HG02970 (cell line): ENCODE data around the gene TIAM2.
"Not testable (repeated sequence)": the region's sequence is repeated elsewhere in the genome, so short reads cannot be mapped to it uniquely, and the experiment has no call there.

Experiments used
- ATAC-seq: cut with Tn5 transposase; IDR thresholded peaks from one replicate; pipeline ENCODE4 v1.9.1; 2021; ENCODE audit warnings: mild to moderate bottlenecking, moderate library complexity, moderate number of reproducible peaks; ENCODE audit not compliant: unreplicated experiment, low FRiP score

The TIAM2 gene

GRCh38 chr6:155219858-155220301 is 224.8 kb downstream of the TIAM2 start:
- no peak for ATAC-seq

DNA sequence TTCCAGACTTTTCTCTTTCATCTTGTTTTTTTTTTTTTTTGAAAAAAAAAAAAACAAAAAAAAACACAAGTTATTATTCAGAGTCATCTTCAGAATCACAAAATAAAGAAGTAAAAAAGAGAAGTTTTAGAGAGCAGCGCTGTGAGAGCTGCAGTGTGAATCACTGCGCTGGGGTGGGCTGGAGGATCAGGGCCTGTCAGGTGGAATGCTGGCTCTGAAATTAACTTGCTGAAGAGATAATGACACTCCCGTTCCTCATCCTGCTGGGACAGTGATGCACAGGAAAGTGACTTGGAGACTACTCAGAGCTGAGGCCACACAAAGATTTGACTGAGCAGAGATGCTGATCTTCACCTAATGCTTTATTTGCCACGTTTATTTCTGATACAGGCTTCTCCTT is 226.0 kb downstream of the TIAM2 start:
- ATAC-seq, result no peak

- ATAC-seq, result no peak
Measured at GRCh38 chr6:155222506-155222905, 227.4 kb downstream of the TIAM2 start.

DNA sequence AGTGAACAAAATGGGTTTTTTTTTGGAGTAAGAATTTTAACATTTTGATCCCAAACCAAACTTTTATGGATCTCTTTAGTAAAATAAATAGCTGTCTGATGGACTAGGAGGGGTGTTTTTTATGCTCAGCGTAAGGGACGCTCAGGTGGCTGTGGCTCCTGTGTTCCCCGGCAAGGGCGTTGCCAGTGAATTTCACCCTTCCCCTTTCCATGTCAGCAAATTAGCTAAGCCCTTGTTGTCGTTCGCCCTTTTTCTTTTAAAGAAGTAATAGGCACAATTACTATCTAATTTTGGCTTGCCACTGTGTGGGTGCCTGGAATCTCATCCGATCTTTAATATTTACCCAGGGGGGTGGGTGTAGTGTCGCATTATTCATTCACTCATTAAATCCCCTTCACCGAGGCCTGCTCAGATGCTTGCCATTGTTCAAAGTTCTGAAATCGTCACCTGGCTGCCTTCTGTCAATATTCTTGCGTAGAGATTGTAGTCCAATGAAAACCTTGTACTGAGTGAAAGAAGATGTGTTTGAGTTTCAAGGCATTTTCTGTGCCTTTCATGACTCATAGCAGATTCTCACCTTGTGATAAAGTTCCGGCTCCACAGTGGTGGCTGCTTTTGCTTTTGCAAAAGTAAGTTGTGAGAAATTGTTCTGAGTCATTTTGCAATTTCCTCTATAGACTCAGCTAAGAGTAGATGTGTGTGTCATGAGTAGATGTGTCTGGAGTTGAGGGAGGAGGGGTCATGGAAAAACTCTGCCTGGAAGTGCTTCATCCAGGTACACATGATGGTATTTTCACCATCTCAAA is 228.7 kb downstream of the TIAM2 start:
- ATAC-seq, result peak; percentile 86

DNA sequence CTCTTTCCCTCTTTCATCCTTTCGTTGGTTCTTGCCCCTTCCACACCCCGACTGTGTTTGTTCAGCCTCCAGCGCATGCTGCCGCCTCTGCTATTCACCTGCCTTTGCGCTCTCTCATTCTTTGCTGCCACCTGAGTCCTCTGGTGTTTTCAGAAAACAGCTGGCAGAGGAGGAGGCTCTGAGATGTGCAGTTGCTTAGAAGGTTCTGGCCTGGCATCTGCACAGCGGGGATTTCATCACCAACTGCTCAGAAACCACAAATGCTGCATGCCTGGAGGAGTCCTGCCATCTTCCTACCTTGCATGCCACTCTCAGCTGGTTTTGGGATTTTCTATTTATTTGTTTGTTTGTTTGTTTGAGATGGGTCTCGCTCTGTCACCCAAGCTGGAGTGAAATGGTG is 229.5 kb downstream of the TIAM2 start:
- ATAC-seq, result no peak

DNA sequence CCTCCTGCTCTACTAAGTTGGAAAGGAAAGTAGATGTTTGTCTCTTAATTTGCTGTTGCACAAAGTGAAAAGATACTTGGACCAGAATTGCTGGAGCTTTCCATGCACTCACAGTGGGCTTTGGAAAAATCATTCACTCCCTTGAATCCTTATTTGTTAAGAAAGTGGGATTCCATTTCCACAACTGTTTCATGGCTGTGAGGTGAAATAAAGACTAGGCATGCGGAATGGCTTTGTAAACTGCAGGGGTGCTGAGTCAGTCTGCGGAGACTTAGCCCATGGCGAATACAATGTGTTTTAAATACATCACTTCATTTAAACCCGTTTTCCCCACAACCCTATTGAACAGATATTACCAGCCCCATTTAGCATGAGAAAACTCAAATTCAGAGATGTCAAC is 231.9 kb downstream of the TIAM2 start:
- ATAC-seq, result no peak

DNA sequence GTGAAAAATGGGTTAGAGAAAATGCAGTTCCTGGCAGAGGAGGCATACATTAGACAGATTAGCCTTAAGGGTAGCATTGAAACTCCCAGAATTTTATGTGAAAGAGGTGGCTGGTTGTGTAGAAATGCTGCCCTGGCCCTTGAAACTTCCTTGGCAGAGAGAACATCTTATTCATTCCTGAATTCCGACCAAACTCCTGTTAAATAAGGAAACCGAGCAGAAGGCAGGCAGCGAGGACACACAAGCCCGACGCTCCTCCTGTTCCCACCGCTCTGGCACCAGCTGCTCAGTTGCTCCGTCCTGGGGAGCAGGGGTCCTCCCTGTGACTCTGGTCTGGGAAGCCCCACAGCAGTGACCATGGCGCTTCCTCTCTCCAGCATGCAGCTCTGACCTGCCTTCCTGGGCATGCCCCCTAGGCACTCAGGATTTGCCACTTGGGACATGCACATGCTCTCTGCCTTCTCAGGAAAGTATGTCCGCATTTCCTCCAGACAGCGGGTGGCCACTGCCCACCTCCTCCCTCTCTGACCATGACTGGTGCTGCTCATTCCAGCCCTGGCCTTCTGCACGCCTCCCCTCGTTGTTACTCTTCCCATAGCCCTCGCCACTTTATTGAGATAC is 233.5 kb downstream of the TIAM2 start:
- ATAC-seq, result no peak

DNA sequence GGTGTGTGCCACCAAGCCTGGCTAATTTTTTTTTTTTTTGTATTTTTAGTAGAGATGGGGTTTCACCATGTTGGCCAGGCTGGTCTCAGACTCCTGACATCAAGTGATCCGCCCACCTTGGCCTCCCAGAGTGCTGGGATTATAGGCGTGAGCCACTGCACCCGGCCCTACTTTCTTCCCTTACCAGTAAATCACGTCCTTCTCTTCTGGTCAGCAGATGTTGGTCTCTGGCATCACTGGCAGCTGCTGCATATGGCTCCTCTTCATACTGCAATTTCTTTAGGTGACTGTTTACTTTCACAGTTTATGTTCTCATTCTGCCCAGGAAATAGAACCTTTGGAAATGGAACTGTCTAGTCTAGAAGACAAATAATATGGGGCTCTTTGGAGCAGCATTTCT is 235.9 kb downstream of the TIAM2 start:
- not testable (repeated sequence) for ATAC-seq

- ATAC-seq, result no peak
Measured at GRCh38 chr6:155232848-155233247, 237.7 kb downstream of the TIAM2 start.

GRCh38 chr6:155234167-155234566 is 239.1 kb downstream of the TIAM2 start:
- ATAC-seq, result no peak

GRCh38 chr6:155234687-155235086 is 239.6 kb downstream of the TIAM2 start:
- ATAC-seq, result no peak

DNA sequence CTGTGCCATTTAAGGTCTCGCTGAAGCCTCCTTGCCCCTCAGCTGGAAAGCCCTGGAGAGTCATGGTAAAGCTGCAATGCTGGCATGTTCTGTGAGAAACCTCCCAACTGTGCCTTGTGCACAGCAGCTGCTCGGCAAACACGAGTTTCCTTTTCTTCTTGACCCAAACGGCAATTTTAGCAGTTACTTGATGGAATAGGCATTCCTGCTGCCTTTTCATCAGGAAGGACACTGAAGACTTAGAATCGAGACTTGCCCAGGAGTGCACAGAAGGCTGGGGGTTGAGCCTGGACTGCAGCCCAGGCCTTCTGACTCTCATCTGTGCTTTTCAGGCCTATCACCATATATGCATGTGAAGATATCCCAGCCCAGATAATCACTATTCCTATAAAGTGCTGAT is 240.0 kb downstream of the TIAM2 start:
- no peak for ATAC-seq

GRCh38 chr6:155237613-155238012 is 242.5 kb downstream of the TIAM2 start:
- no peak for ATAC-seq

DNA sequence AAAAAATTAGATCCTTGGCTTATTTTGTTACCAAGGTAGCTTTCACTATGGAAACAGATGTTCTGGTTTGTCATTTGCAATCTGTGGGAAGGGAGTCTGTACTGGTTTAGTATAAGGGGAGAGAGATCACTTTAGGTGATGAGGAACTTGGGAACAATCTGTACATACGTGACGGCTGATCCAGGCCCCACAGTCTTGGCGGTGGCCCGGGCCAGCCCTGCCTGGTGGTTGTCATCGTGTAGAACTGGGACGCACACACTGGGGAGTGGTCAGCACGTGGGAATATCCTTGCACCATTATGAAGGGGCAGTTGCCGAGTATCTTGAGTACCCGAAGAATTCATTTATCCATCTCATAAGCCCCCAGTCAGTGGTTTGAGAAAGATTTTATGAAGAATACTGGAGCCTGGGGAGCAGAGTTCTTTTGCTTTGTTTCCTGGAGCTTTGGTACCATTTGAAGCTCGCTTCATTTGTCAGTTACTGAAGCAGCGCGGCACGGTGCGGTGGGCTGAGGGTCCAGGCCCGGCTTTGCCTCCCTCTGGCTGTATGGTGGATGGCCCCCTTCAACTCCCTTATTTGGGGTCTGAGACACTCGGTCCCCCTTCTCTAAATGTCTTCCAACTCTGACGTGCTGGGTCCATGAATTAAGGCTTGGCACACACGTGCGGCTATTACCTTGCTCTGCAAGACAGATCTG is 245.9 kb downstream of the TIAM2 start:
- no peak for ATAC-seq

GRCh38 chr6:155241966-155242365 is 246.9 kb downstream of the TIAM2 start:
- ATAC-seq, result no peak

- no peak for ATAC-seq
Measured at GRCh38 chr6:155244434-155244833, 249.3 kb downstream of the TIAM2 start.

DNA sequence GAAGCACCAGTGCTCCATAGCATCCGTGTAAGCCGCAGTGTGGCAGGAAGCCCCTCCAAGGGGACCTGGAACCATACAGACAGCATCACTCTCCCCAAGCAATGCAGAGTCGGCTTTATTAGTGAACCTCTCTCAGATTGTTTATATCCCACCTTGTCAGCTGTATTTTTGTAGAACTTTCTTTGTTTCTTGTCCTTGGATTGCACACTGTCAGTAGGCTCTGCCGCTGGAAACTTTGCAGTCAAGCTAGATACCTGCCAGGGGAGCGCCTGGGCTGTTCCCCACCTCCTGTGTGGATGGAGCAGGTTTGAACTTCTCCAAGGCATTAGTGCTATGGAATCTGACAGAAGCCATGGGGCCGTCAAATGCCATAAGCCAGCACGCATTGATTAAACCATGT is 250.1 kb downstream of the TIAM2 start:
- no peak for ATAC-seq

GRCh38 chr6:155245831-155246230 is 250.7 kb downstream of the TIAM2 start:
- ATAC-seq, result no peak

GRCh38 chr6:155246825-155247224 is 251.7 kb downstream of the TIAM2 start:
- ATAC-seq, result no peak

- ATAC-seq, result no peak
Measured at GRCh38 chr6:155247618-155248007, 252.5 kb downstream of the TIAM2 start.
